ENCODE results near the gene ANP32B. TPM values are rescaled to one million over a fixed set of nuclear protein-coding genes. Genes with fewer than 3 reads are reported as not detected.
"Not testable (repeated sequence)": the region's sequence is repeated elsewhere in the genome, so short reads cannot be mapped to it uniquely, and the experiment has no call there.

The ANP32B gene
- total RNA-seq, 4 donors from 2014 or later = 19.7 to 32.1 (median 27.5) TPM

DNA sequence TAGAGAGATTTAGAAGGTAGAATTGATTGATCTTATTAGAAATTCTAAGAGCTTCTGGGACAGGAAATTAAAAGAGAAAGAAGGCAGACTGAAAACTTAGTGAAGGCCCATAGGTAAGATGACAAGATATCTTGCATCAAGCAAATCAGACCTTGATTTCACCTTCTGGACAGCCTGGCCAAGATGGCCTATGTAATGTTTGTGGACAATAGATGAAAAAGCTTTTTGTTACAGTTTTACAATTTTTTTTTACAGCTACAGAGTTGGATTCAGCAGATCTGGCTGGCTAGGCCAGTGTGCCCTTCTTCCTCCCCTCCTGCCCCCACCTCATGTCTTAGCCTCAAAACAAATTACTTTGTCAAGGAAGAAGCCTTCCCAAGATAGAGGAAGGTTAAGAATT, 23.6 kb upstream of the ANP32B start:
- TF ChIP-seq POLR2A (IDR thresholded peaks at IDR 0.05) (no peak), CTCF (IDR thresholded peaks at IDR 0.05) (no peak)
- Histone ChIP-seq H3K36me3 (no peaks in the 10 kb centered on the region), H3K9me3 (no peaks in the 10 kb centered on the region), H3K4me3 (replicated peaks in 1 of 3) (no peak overlapping the region), H3K4me1 (no peaks in the 10 kb centered on the region), H3K27ac (no peak overlapping the region), H3K27me3 (no peaks in the 10 kb centered on the region)
- DNase-seq = no peak
- intact Hi-C loops (cut with DNase I) = no loop called here

- WGBS, 2 donors = 91 to 96% methylated on average over 9 of the region's 9 CpGs
- intact Hi-C loops (cut with DNase I); DNase-seq: not testable (repeated sequence)
Observed at GRCh38 chr9:97960678-97961328, 22.3 kb upstream of the ANP32B start.

DNA sequence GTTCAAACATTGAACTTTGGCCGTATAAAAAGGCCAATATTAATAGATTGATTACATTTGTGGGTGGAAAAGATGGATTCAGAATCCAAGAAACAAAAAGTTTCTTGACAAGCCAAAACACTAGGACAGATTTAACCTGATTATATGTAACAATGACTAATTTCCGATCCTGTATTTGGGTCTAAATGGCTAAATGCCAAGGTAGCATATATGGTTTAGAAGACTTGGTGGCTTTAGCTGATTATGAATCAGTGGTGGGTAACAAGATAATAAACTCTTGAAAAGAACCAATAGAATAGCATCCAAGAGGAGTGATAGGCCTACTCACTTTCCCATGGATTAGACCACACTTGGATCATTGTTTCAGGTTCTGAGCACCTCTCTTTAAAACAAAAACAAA, 21.8 kb upstream of the ANP32B start:
- Histone ChIP-seq H3K4me3 (replicated peaks in 1 of 3) (no peak overlapping the region), H3K27ac (no peak overlapping the region), H3K4me1 (no peaks in the 10 kb centered on the region), H3K27me3 (no peaks in the 10 kb centered on the region), H3K9me3 (no peaks in the 10 kb centered on the region), H3K36me3 (no peaks in the 10 kb centered on the region)
- DNase-seq = no peak
- TF ChIP-seq POLR2A (IDR thresholded peaks at IDR 0.05) (no peak), CTCF (IDR thresholded peaks at IDR 0.05) (no peak)
- intact Hi-C loops (cut with DNase I) = no loop called here
- 93 to 96% methylated on average over 2 of the region's 2 CpGs for WGBS, 2 donors

More at GRCh38 chr9:97960678-97961328, 22.3 kb upstream of the ANP32B start:
- not testable (repeated sequence) for H3K9me3 ChIP-seq; H3K4me1 ChIP-seq; H3K27me3 ChIP-seq; H3K27ac ChIP-seq; H3K36me3 ChIP-seq; H3K4me3 ChIP-seq (replicated peaks in 1 of 3)

DNA sequence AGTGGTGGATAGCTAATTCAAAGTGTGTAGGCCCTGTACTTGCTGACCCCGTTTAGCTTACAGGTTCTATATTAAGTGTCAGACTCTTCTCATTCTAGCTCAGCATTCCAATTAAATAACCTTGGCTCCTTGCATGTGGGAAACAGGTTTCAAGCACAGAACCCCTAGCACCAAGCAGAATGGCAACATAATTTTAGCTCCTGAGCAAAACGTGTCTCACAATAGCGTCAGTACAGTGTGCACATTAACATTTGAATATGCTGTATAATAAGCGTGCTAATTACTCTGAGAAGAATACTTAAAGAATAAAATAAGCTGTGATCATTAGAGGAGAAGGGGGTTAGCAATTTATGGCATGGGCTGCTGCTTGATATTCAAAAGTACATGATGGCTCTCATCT, 21.0 kb upstream of the ANP32B start:
- TF ChIP-seq CTCF (IDR thresholded peaks at IDR 0.05) (no peak), POLR2A (IDR thresholded peaks at IDR 0.05) (no peak)
- no peaks in the 10 kb centered on the region for H3K36me3 ChIP-seq
- intact Hi-C loops (cut with DNase I) = no loop called here
- H3K4me1 ChIP-seq = no peaks in the 10 kb centered on the region
- 74 to 81% methylated on average over 4 of the region's 4 CpGs for WGBS, 2 donors
- no peak overlapping the region for H3K27ac ChIP-seq
- H3K4me3 ChIP-seq (replicated peaks in 1 of 3) = no peak overlapping the region
- no peak for DNase-seq
- no peaks in the 10 kb centered on the region for H3K9me3 ChIP-seq
- H3K27me3 ChIP-seq = no peaks in the 10 kb centered on the region

DNA sequence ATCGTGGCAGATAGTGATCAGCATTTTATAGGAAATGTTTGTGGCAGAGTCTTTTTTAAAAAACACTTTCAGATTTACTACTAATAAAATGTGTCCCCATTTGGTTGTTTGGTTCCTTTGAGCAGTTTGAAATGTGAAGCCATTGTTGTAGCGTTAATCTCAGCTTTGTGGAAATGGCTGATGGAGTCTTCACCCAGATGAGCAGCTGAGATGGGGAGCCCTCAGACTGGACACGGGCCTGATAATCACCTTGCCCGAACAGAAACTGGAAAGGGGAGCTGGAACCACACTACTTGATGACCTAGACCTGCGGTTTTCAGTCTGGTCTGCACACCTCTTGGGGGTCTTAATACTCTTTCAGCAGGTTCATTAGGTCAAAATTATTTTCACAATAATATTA, 20.6 kb upstream of the ANP32B start:
- Histone ChIP-seq H3K4me1 (no peaks in the 10 kb centered on the region), H3K9me3 (no peaks in the 10 kb centered on the region), H3K4me3 (replicated peaks in 1 of 3) (no peak overlapping the region), H3K36me3 (no peaks in the 10 kb centered on the region), H3K27me3 (no peaks in the 10 kb centered on the region), H3K27ac (no peak overlapping the region)
- intact Hi-C loops (cut with DNase I) = no loop called here
- no peak for DNase-seq
- TF ChIP-seq CTCF (IDR thresholded peaks at IDR 0.05) (no peak), POLR2A (IDR thresholded peaks at IDR 0.05) (no peak)
- WGBS, 2 donors = 75 to 83% methylated on average over 5 of the region's 5 CpGs

DNA sequence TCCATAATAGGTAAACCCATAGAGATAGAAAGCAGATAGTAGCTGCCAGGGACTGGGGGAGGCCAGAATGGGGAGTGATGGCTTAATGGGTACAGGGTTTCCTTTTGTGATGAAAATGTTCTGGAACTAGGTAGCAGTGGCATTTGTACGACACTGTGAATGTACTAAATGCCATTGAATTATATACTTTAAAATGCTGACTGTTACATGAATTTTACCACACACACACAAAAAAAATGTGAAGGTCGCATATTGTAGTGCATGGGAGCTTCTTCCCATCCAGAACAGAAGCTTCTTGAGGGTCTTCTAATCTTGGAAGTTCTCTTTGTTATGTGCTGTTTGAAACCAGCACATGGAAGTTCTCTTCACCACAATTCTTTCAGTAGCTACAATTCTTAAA, 19.9 kb upstream of the ANP32B start:
- no peak overlapping the region for H3K4me3 ChIP-seq (replicated peaks in 1 of 3)
- TF ChIP-seq POLR2A (IDR thresholded peaks at IDR 0.05) (no peak), CTCF (IDR thresholded peaks at IDR 0.05) (no peak)
- no peak overlapping the region for H3K27ac ChIP-seq
- 77 to 81% methylated on average over 2 of the region's 2 CpGs for WGBS, 2 donors
- no peaks in the 10 kb centered on the region for H3K9me3 ChIP-seq
- no peaks in the 10 kb centered on the region for H3K36me3 ChIP-seq
- intact Hi-C loops (cut with DNase I) = no loop called here
- no peaks in the 10 kb centered on the region for H3K27me3 ChIP-seq
- no peak for DNase-seq
- H3K4me1 ChIP-seq = no peaks in the 10 kb centered on the region
